Lower lobe of right lung (tissue), 2 donors: ENCODE results near the gene MACIR. TPM values are rescaled to one million over a fixed set of nuclear protein-coding genes. Genes with fewer than 3 reads are reported as not detected.

Experiments
- ATAC-seq, 2 donors: fragments of 200-7000 bp; cut with Tn5 transposase; one replicate each; pipeline ENCODE4 v1.9.1; 2020 to 2022; ENCODE audit warnings: mild to moderate bottlenecking in 2 of 2, moderate library complexity in 2 of 2
- DNase-seq: peaks from one replicate; pipeline ENCODE4 v3.0.0-alpha.2; 2020
- H3K27ac ChIP-seq: fragments of 200-600 bp; one replicate; pipeline ENCODE4 v1.8.0; 2022
- H3K27me3 ChIP-seq: fragments of 200-600 bp; one replicate; pipeline ENCODE4 v1.8.0; 2022; ENCODE audit warnings: low read depth
- H3K36me3 ChIP-seq: fragments of 200-600 bp; one replicate; pipeline ENCODE4 v1.8.0; 2022; ENCODE audit warnings: mild to moderate bottlenecking
- H3K4me1 ChIP-seq: fragments of 200-600 bp; one replicate; pipeline ENCODE4 v1.8.0; 2022
- H3K4me3 ChIP-seq: fragments of 200-600 bp; one replicate; pipeline ENCODE4 v1.8.0; 2022; ENCODE audit warnings: mild to moderate bottlenecking
- H3K9me3 ChIP-seq: fragments of 200-600 bp; one replicate; pipeline ENCODE4 v1.8.0; 2022
- intact Hi-C: fragments of 100-400 bp; cut with DNase I; formaldehyde crosslinking; loops from one replicate; pipeline ENCODE4 v1.11.0; 2022
- total RNA-seq: library from RNA; stranded (reverse); fragmentation: NEBNext Ultra II Directional; extraction: Animal tissue kit (Norgen Biotek cat#: 25700); gene quantifications from one replicate; pipeline ENCODE4 v1.2.1, GENCODE V29; 2021
- TF ChIP-seq, protein P1 (sequence below): fragments of 200-600 bp; IDR thresholded peaks from one replicate; pipeline ENCODE4 v1.8.0; 2022; ENCODE audit warnings: antibody characterized with exemption, mild to moderate bottlenecking
- donor health status: DM: no; HTN: yes; CAD: no; lungs with severe emphysema.

MACIR gene
- total RNA-seq, 1 donor from 2014 or later: 4.9 TPM

DNA sequence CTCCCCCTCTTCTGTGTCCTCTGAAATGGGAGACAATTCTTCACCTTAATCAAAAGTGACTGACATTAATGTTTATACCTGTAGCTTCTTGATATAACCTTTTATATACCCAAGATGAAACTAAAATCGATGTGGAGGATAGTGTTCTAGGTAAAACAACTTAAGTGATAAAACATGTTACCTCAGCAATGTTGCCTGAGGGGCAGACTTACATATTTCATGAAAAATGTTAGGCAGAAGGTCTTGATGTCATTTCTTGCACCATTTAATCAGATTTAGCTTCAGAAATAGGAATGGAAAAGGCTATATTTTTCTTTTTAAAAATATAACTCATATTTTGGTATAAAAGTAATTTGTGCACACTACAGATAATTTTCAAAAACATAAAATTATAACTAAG is 22.7 kb upstream of the MACIR start:
- TF ChIP-seq, protein P1, sequence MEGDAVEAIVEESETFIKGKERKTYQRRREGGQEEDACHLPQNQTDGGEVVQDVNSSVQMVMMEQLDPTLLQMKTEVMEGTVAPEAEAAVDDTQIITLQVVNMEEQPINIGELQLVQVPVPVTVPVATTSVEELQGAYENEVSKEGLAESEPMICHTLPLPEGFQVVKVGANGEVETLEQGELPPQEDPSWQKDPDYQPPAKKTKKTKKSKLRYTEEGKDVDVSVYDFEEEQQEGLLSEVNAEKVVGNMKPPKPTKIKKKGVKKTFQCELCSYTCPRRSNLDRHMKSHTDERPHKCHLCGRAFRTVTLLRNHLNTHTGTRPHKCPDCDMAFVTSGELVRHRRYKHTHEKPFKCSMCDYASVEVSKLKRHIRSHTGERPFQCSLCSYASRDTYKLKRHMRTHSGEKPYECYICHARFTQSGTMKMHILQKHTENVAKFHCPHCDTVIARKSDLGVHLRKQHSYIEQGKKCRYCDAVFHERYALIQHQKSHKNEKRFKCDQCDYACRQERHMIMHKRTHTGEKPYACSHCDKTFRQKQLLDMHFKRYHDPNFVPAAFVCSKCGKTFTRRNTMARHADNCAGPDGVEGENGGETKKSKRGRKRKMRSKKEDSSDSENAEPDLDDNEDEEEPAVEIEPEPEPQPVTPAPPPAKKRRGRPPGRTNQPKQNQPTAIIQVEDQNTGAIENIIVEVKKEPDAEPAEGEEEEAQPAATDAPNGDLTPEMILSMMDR: no peak
- intact Hi-C loops: no loop called here

DNA sequence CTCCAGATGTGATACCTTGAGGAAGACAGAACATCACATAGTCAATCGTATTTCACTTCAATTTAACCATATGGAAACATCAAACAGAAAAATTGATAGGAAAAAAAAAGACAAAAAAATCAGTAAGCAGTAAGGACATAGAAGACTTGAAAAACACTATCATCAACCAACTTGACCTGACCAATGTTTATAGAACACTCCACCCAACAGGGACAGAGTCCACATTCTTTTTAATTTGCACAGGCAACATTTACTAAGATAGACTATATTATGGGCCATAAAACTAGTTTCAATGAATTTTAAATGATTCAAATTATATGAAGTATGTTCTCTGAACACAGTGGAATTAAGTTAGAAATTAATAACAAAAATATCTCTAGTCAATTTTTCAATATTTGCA is 20.8 kb upstream of the MACIR start:
- Histone ChIP-seq H3K4me3 (no peak overlapping the region), H3K9me3 (peaks cover 10% of the 10 kb centered on the region), H3K4me1 (no peaks in the 10 kb centered on the region), H3K27ac (no peak overlapping the region), H3K36me3 (no peaks in the 10 kb centered on the region), H3K27me3 (no peaks in the 10 kb centered on the region)
- intact Hi-C loops: no loop called here
- ATAC-seq (no peak), DNase-seq (no peak)
- TF ChIP-seq, protein P1: no peak

More for the DNA sequence above, 22.7 kb upstream of the MACIR start:
- Histone ChIP-seq H3K4me3 (no peak overlapping the region), H3K36me3 (no peaks in the 10 kb centered on the region), H3K4me1 (no peaks in the 10 kb centered on the region), H3K27ac (no peak overlapping the region), H3K9me3 (peaks cover 10% of the 10 kb centered on the region), H3K27me3 (no peaks in the 10 kb centered on the region)
- DNase-seq: no peak
- ATAC-seq: no peak

DNA sequence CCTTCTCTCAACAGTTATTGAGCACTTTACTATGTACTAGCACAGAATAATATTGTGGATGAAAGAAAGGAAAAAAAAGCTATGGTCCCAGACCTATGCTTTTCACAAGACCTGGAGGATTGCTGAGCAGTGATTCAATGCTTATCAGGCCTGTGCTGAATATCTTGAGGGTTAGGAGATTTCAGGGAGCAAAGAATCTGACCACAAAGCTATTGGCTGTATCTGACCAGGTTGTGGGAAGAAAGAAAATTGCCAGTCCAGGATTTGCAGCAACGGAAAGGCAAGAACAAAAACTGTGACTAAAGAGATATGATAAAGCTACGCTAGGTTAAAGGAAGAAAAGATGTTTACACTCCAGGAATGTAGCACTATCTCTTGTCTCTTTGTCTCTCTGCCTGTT is 14.9 kb upstream of the MACIR start:
- intact Hi-C loops: no loop called here
- TF ChIP-seq, protein P1: no peak
- no peaks in the 10 kb centered on the region for H3K4me1 ChIP-seq

DNA sequence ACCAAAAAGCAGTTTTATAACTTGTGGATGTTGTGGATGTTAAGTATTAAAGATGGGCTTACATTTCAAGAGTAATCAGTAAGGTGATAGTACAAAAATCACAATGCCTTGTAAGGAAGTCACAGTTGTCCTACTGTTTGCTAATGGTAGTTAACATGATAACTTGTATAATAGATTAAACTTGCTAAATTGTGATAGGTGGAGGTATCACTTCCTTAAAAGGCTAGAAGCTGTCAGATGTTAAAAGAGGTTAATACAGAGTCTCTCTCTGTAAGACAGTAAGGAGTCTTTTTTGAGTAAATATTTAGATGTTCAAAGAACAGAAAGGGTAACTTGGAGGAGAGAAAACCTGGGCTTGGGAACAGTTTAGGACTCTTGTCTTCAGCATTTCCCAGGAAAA is 14.2 kb upstream of the MACIR start:
- Histone ChIP-seq H3K4me3 (no peak overlapping the region), H3K9me3 (peaks cover 3% of the 10 kb centered on the region), H3K36me3 (no peaks in the 10 kb centered on the region), H3K27ac (no peak overlapping the region), H3K27me3 (no peaks in the 10 kb centered on the region), H3K4me1 (no peaks in the 10 kb centered on the region)
- ATAC-seq (no peak), DNase-seq (no peak)
- TF ChIP-seq, protein P1: no peak
- intact Hi-C loops: no loop called here

More for the DNA sequence above, 14.9 kb upstream of the MACIR start:
- DNase-seq: no peak
- ATAC-seq: no peak
- H3K4me3 ChIP-seq: no peak overlapping the region
- peaks cover 10% of the 10 kb centered on the region for H3K9me3 ChIP-seq
- no peaks in the 10 kb centered on the region for H3K36me3 ChIP-seq
- no peak overlapping the region for H3K27ac ChIP-seq
- no peaks in the 10 kb centered on the region for H3K27me3 ChIP-seq

DNA sequence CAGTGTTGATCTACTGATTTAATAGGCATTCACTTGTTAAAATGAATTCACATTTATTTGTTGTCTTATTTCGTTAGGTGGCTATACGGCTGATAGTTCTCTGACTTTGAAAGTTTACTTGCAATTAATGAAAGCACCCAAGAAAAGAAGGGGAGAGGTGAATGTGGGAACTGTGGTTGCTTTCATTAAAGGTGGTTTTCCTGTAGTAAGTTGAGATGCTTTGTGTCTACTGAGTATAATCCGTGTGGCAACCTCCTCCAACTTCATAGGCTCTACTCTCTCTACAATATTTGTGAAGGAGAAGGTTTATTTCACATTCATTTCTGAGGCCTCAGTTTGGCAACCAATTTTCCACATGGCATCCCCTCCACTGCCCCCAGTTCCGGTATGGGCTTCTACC is 12.8 kb upstream of the MACIR start:
- no peak overlapping the region for H3K27ac ChIP-seq
- H3K36me3 ChIP-seq: no peaks in the 10 kb centered on the region
- no peaks in the 10 kb centered on the region for H3K27me3 ChIP-seq
- DNase-seq (no peak), ATAC-seq (no peak)
- TF ChIP-seq, protein P1: no peak
- no peaks in the 10 kb centered on the region for H3K4me1 ChIP-seq
- H3K4me3 ChIP-seq: no peak overlapping the region
- intact Hi-C loops: no loop called here
- no peaks in the 10 kb centered on the region for H3K9me3 ChIP-seq

DNA sequence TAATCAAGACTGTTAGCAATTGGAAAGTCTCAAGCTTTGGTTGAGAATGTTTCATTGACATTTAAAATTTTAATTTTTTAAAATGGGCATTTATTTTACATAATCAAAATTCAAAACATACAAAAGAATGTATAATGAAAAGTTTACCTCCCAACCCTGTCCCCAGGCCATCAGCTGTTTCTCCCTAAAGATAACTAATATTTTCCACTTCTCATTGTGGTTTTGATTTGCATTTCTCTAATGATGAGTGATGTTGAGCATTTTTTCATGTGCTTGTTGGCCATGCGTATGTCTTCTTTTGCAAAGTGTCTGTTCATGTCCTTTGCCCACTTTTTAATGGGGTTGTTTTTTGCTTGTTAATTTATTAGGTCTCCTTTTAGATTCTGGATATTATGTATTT is 11.4 kb upstream of the MACIR start:
- no peaks in the 10 kb centered on the region for H3K36me3 ChIP-seq
- intact Hi-C loops: no loop called here
- DNase-seq: no peak
- no peak for ATAC-seq
- no peaks in the 10 kb centered on the region for H3K4me1 ChIP-seq
- H3K9me3 ChIP-seq: no peaks in the 10 kb centered on the region
- H3K27ac ChIP-seq: no peak overlapping the region
- TF ChIP-seq, protein P1: no peak
- H3K27me3 ChIP-seq: no peaks in the 10 kb centered on the region
- H3K4me3 ChIP-seq: no peak overlapping the region
